GM21717 (cell line): ENCODE data around the gene EYS.

Experiments used
- ATAC-seq: cut with Tn5 transposase; IDR thresholded peaks from one replicate; pipeline ENCODE4 v1.9.1; 2021; ENCODE audit warnings: mild to moderate bottlenecking, moderate library complexity; ENCODE audit not compliant: unreplicated experiment

EYS gene

GRCh38 chr6:64750910-64751309 lies 956.1 kb downstream of the EYS start:
- ATAC-seq, result no peak

- no peak for ATAC-seq
Measured at GRCh38 chr6:64737418-64737817, 969.6 kb downstream of the EYS start.

- no peak for ATAC-seq
Measured at GRCh38 chr6:64736421-64736950, 970.5 kb downstream of the EYS start.

- ATAC-seq, result no peak
Measured at GRCh38 chr6:64733433-64733832, 973.6 kb downstream of the EYS start.

DNA sequence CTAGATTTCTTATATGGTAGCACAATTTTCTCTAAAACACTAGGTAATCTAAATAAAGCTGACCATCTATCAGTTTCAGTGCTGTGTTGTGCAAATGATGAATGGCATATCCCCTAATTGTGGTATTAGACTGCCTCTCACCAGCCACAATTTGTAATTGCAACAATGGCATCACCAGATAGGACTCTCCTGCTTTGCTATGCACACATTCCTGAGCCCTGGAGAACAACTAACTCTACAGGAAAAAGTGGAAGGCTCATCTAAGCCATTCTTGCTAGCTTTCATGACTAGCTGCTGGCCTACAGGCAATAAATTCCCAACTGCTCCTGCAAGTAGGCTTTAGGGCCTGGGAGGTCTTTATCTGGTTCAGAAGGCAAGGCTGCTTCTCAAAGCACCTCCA lies 974.1 kb downstream of the EYS start:
- no peak for ATAC-seq

DNA sequence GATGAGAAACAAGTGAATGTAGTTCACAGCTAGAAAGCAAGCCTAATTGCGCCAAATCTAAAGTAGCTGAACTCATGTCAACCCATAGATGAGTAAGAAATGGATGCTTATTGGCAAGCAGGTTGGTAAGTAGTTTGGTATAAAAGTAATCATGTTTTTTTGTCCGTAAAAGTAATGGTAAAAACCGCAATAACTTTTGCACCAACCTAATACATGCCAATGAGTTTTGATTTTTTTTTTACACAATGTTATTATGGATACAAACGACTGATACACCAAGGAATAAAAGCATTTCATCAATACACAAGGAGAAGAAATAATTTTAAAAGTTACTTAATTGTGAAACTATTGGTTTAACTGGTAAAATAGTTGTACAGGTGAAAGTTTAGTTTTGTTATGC lies 977.5 kb downstream of the EYS start:
- ATAC-seq, result no peak

- no peak for ATAC-seq
Measured at GRCh38 chr6:64727075-64727474, 980.0 kb downstream of the EYS start.

- no peak for ATAC-seq
Measured at GRCh38 chr6:64724091-64724490, 982.9 kb downstream of the EYS start.

DNA sequence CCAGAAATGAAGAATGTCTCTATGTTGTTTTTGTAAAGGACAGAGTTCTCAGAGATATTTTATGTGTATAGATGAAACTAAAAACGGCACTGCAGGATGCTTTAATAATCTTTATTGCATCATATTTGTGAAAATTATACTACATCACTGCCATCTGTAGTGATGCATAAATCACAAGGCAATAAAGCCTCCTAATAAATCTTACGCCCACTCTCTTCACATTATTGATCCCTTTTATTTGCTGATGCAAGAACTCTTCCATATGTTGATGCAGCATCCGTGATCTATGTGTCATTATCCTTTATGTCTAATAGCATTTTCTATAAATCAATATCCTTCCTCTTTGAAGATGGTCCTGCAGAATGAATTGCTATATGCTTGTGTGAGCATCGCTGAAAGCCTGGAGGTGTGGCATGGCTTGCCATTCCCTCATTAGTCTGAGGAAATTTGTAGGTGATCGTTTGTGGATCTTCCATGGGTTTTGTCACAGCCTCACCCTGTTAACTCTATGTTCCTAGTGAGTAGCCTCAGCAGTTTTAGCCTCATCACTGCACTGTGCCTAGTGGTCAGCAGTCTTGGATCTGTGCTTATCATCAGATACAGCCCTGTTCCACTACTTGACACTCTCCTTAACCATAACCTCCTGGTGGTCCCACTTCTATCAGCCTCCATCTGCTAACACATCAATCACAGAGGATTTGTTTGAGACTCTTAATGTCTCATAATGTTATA lies 983.5 kb downstream of the EYS start:
- no peak for ATAC-seq

DNA sequence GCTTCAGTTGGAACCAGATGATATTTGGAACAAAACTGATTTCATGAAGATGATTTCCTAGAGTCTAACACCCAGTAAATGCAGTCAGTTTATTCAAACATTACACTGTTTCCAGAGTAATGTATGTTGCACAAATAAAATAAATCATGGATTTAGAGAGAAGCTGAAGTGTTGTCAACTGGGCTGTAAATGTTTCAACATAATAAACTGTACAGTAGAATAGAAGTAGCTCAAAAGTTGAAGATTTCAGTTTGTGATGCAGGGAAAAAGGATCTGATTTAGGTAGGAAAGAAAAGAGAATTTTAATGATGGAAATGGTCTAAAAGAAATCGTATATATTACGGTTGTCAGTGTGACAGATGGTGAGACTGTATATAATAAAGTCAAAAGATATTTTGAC lies 985.2 kb downstream of the EYS start:
- no peak for ATAC-seq

GRCh38 chr6:64717281-64717680 lies 989.7 kb downstream of the EYS start:
- no peak for ATAC-seq

GRCh38 chr6:64715624-64716023 lies 991.4 kb downstream of the EYS start:
- ATAC-seq, result no peak

DNA sequence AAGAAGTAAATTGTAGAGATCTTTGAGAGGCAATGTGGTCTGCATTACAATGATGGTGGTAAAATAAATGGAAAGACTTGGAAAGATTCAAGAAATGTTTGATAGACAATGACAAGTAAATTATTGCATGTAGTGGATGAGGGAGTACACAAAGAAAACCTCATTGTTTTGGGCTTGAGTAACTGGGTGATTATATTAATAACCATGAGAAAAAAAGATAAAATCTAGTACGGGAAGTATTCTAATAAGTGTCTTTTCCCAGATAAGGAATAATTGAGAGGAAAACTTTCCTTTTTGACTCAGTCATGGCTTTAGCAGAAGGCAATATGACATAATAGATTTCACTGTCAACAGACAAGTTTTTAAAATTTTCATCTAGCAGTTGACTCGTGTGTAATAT lies 993.0 kb downstream of the EYS start:
- ATAC-seq, result no peak

DNA sequence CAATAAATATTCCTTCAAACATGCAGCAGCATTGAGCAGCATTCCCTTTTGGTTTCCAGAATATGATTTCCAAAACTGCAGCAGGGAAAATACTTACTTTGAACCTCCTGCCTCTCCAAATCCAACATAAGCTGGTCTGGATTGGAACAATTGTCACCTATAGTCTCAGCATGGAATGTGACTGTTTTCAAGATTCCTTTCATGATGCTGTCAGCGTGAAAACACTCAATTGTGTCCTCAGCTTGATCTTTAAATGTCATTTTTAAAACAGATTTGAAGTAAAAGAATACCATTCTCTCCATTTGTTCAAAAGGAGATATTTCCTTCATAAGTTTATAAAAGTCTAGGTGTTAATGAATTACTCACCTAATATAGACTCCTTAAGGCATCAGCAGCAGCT lies 993.9 kb downstream of the EYS start:
- ATAC-seq, result no peak

- ATAC-seq, result no peak
Measured at GRCh38 chr6:64712606-64713005, 994.4 kb downstream of the EYS start.

- no peak for ATAC-seq
Measured at GRCh38 chr6:64703922-64704321, 1003.1 kb downstream of the EYS start.

GRCh38 chr6:64696053-64696452 lies 1011.0 kb downstream of the EYS start:
- no peak for ATAC-seq

- no peak for ATAC-seq
Measured at GRCh38 chr6:64694356-64694755, 1012.7 kb downstream of the EYS start.

DNA sequence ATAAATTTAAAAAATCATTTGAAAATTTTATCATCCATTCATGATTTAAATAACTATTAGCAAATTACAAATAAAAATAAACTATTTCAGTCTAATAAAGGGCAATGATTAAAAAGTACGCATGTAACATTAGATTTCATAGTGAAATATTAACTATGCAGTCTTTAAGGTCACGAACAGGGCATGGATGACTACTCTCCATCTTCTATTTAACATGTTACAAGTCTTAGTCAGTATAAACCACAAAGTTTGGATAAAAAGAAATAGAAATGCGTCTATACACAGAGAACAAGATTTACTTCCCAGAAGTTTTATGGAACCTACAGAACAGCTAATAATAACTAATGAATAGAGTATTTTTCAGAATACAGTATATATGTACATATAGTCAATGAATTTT lies 1016.0 kb downstream of the EYS start:
- no peak for ATAC-seq

DNA sequence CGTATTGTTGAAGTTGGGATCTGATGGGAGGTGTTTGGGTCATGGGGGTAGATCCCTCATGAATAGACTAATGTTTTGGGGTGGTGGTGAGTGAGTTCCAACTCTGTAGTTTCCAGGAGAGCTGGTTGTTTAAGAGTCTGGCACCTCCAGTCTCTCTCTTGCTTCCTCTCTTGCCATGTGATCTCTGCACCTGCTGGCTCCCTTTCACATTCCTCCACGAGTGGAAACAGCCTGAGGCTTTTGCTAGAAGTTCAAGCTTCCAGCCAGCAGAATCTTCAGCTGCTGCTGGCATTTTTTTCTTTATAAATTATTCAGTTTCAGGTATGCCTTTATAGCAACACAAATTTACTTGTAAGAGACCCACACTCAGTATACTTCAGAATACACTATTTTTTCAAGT lies 1021.6 kb downstream of the EYS start:
- no peak for ATAC-seq

GRCh38 chr6:64683682-64684081 lies 1023.3 kb downstream of the EYS start:
- no peak for ATAC-seq

DNA sequence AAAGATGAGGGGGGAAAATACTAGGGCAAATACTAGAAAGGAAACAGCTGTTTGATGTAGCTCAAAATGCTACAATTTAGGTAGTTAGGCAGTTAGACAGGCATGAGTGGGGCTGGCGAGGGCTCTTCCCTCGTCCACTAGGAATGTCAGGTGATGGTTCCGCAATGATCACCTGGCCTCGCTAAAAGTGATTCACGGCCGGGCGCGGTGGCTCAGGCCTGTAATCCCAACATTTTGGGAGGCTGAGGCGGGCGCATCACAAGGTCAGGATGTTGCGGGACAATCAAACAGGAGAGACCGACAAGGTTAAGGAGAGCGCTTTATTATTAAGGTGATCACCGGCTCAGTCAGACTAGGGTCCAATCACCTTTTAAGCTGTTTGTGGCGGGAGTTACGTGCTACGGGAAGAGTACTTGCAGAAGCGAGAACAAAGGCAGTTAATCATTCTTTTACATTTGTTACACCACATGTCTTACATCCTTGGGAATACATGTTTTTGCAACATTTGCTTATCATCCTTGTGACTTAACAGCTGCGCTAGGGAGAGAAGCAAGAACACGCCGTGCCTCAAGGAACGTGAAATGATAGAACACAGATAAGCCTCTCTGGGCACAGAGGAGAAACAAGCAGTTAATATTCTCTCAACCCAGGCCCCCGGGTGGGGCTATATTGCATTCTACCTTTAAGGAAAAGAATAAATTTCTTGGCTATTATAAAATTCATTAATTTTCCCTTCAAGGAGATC lies 1025.4 kb downstream of the EYS start:
- ATAC-seq, result no peak
